Activated naive CD4-positive, alpha-beta T cell treated with anti-CD3 and anti-CD28 coated beads, Interleukin-2, amount 50 U/mL, for 24 hours (primary cell): ENCODE results near the gene CPB1.

Source experiments
- H3K27ac Mint-ChIP-seq: one replicate; pipeline ENCODE4 v1.8.0; 2021; ENCODE audit warnings: mild to moderate bottlenecking, mixed read lengths
- H3K27me3 Mint-ChIP-seq: one replicate; pipeline ENCODE4 v1.8.0; 2021; ENCODE audit warnings: mixed read lengths
- H3K36me3 Mint-ChIP-seq: one replicate; pipeline ENCODE4 v1.8.0; 2021; ENCODE audit warnings: mixed read lengths
- H3K4me1 Mint-ChIP-seq: one replicate; pipeline ENCODE4 v1.8.0; 2021; ENCODE audit warnings: mixed read lengths
- H3K4me3 Mint-ChIP-seq: one replicate; pipeline ENCODE4 v1.8.0; 2021; ENCODE audit warnings: mild to moderate bottlenecking, mixed read lengths
- H3K9me3 Mint-ChIP-seq: one replicate; pipeline ENCODE4 v1.8.0; 2021; ENCODE audit warnings: mixed read lengths

Gene CPB1

GRCh38 chr3:148816981-148817525, 10.6 kb upstream of the CPB1 start:
- Mint-ChIP-seq H3K4me3 (no peak overlapping the region), H3K4me1 (no peaks in the 10 kb centered on the region), H3K27ac (no peak overlapping the region), H3K9me3 (no peaks in the 10 kb centered on the region), H3K27me3 (no peaks in the 10 kb centered on the region), H3K36me3 (no peaks in the 10 kb centered on the region)

- Mint-ChIP-seq H3K4me3 (no peak overlapping the region), H3K9me3 (peaks cover 5% of the 10 kb centered on the region), H3K4me1 (no peaks in the 10 kb centered on the region), H3K27ac (no peak overlapping the region), H3K27me3 (no peaks in the 10 kb centered on the region), H3K36me3 (no peaks in the 10 kb centered on the region)
These were observed 7.0 kb upstream of the CPB1 start for GRCh38 chr3:148820361-148821245.

DNA sequence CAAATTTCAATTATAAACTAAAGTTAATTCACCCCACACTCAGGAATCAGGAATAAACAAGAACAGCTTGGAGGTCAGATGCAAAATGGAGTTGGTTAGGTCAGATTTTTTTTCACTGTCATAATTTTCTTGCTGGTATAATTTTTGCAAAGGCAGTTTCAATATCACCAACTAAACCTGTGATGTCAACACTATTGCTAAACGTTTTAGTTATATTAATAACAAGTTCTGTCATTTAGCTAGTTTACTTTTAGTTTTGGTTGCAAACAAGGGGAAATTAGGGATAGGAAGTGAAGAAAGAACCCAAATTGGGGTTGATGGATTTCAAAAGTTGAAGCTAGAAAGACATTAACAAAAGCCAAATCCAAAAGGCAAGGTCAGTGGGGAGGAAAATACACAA, 4.6 kb upstream of the CPB1 start:
- Mint-ChIP-seq H3K27me3 (no peaks in the 10 kb centered on the region), H3K36me3 (no peaks in the 10 kb centered on the region), H3K27ac (no peak overlapping the region), H3K9me3 (peaks cover 5% of the 10 kb centered on the region), H3K4me1 (no peaks in the 10 kb centered on the region), H3K4me3 (no peak overlapping the region)

GRCh38 chr3:148825476-148825875, 2.1 kb upstream of the CPB1 start:
- no peaks in the 10 kb centered on the region for H3K4me1 Mint-ChIP-seq
- no peak overlapping the region for H3K4me3 Mint-ChIP-seq
- H3K9me3 Mint-ChIP-seq: peaks cover 5% of the 10 kb centered on the region
- no peaks in the 10 kb centered on the region for H3K27me3 Mint-ChIP-seq
- no peaks in the 10 kb centered on the region for H3K36me3 Mint-ChIP-seq
- H3K27ac Mint-ChIP-seq: no peak overlapping the region

GRCh38 chr3:148828136-148828690, 602 bp downstream of the CPB1 start:
- Mint-ChIP-seq H3K36me3 (no peaks in the 10 kb centered on the region), H3K9me3 (no peaks in the 10 kb centered on the region), H3K27me3 (no peaks in the 10 kb centered on the region), H3K4me1 (no peaks in the 10 kb centered on the region), H3K4me3 (no peak overlapping the region), H3K27ac (no peak overlapping the region)

GRCh38 chr3:148829926-148830325, 2.3 kb downstream of the CPB1 start:
- Mint-ChIP-seq H3K36me3 (no peaks in the 10 kb centered on the region), H3K9me3 (no peaks in the 10 kb centered on the region), H3K27me3 (peaks cover 3% of the 10 kb centered on the region), H3K4me1 (no peaks in the 10 kb centered on the region), H3K27ac (no peak overlapping the region), H3K4me3 (no peak overlapping the region)

GRCh38 chr3:148833223-148833622, 5.6 kb downstream of the CPB1 start:
- Mint-ChIP-seq H3K27ac (no peak overlapping the region), H3K9me3 (no peaks in the 10 kb centered on the region), H3K27me3 (peaks cover 3% of the 10 kb centered on the region), H3K36me3 (no peaks in the 10 kb centered on the region), H3K4me1 (no peaks in the 10 kb centered on the region), H3K4me3 (no peak overlapping the region)

- H3K9me3 Mint-ChIP-seq: no peaks in the 10 kb centered on the region
- H3K27me3 Mint-ChIP-seq: peaks cover 6% of the 10 kb centered on the region
- H3K4me3 Mint-ChIP-seq: no peak overlapping the region
- H3K27ac Mint-ChIP-seq: no peak overlapping the region
- no peaks in the 10 kb centered on the region for H3K36me3 Mint-ChIP-seq
- H3K4me1 Mint-ChIP-seq: no peaks in the 10 kb centered on the region
These were observed 12.2 kb downstream of the CPB1 start for GRCh38 chr3:148839805-148840204.

- H3K4me1 Mint-ChIP-seq: no peaks in the 10 kb centered on the region
- H3K27ac Mint-ChIP-seq: no peak overlapping the region
- no peaks in the 10 kb centered on the region for H3K9me3 Mint-ChIP-seq
- H3K36me3 Mint-ChIP-seq: no peaks in the 10 kb centered on the region
- peaks cover 7% of the 10 kb centered on the region for H3K27me3 Mint-ChIP-seq
- no peak overlapping the region for H3K4me3 Mint-ChIP-seq
These were observed 12.8 kb downstream of the CPB1 start for GRCh38 chr3:148840451-148840850.

DNA sequence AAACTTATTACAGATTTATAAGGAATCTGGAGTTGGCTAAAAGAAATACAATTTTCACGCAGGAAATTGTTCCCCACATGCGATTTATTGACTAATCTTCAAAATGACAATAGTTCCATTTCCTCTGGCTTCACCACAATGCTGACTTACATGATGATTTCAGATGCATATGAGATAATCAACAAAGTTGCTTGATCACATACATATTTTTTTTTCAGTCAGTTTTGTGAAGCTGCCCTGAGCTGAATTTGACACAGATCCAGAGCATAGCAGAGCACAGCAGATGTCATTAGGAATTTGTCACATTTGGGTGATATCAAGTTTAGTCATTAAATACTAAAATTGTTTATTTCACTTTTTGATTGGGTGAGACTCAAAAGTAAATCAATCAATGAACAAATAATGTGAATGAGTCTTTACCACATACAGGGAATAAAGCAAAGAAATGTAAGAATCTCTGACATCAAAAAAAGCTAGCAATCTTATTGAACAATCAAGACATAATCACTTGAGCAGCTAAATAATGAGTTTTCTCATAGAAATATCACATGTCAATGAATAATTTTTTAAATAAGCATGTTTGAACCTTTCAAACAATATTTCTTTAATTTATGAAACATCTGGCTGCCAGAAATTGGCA, 18.3 kb downstream of the CPB1 start:
- Mint-ChIP-seq H3K9me3 (no peaks in the 10 kb centered on the region), H3K27me3 (peaks cover 6% of the 10 kb centered on the region), H3K27ac (no peak overlapping the region), H3K4me3 (no peak overlapping the region), H3K36me3 (no peaks in the 10 kb centered on the region), H3K4me1 (no peaks in the 10 kb centered on the region)

DNA sequence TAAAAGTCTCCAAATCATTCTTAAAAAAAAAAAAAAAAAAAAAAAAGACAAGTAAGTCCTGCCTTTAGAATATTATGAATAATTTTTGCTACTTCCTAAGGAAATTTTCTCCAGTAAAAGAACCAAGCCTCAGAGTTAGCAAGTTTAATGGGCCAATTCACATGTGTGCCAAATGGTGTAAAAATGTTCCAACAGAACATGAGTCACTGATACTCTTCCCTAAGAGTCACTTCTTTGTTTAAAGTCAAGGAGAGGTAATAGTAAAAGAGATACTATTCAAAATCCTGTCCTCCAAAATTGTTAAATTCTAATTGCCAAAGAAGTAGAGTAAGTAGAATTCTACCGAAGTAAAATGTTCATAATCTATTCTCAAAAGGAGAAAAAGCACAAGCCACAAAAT, 19.7 kb downstream of the CPB1 start:
- Mint-ChIP-seq H3K27me3 (peaks cover 4% of the 10 kb centered on the region), H3K36me3 (no peaks in the 10 kb centered on the region), H3K4me3 (no peak overlapping the region), H3K9me3 (no peaks in the 10 kb centered on the region), H3K4me1 (no peaks in the 10 kb centered on the region), H3K27ac (no peak overlapping the region)

DNA sequence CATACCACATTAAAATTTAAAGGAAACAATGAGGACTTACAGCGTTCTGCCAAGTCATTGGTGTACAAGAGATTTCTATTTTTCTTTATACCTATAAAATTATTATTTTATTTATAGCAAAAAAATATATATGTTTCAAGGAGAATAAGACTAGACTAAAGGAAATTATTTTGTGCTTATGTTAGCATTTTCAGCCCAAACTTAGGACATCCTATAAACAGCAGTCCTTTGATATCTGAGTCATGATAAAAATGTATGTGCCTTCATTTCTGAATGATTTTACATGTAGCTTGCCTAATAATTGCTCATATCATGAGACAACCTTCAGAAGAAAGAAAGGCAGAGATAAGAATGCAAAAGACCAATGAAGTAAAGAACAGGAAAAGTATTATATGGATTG, 20.8 kb downstream of the CPB1 start:
- no peak overlapping the region for H3K27ac Mint-ChIP-seq
- H3K9me3 Mint-ChIP-seq: no peaks in the 10 kb centered on the region
- H3K4me1 Mint-ChIP-seq: no peaks in the 10 kb centered on the region
- H3K27me3 Mint-ChIP-seq: peaks cover 4% of the 10 kb centered on the region
- no peaks in the 10 kb centered on the region for H3K36me3 Mint-ChIP-seq
- no peak overlapping the region for H3K4me3 Mint-ChIP-seq

- Mint-ChIP-seq H3K27ac (no peak overlapping the region), H3K4me3 (no peak overlapping the region), H3K36me3 (no peaks in the 10 kb centered on the region), H3K27me3 (peaks cover 5% of the 10 kb centered on the region), H3K9me3 (no peaks in the 10 kb centered on the region), H3K4me1 (no peaks in the 10 kb centered on the region)
These were observed 24.8 kb downstream of the CPB1 start for GRCh38 chr3:148852271-148852992.

GRCh38 chr3:148853076-148853475, 25.5 kb downstream of the CPB1 start:
- Mint-ChIP-seq H3K27me3 (peaks cover 5% of the 10 kb centered on the region), H3K4me1 (no peaks in the 10 kb centered on the region), H3K27ac (no peak overlapping the region), H3K9me3 (no peaks in the 10 kb centered on the region), H3K36me3 (no peaks in the 10 kb centered on the region), H3K4me3 (no peak overlapping the region)

- H3K9me3 Mint-ChIP-seq: no peaks in the 10 kb centered on the region
- H3K27ac Mint-ChIP-seq: no peak overlapping the region
- H3K4me3 Mint-ChIP-seq: no peak overlapping the region
- H3K36me3 Mint-ChIP-seq: no peaks in the 10 kb centered on the region
- no peaks in the 10 kb centered on the region for H3K4me1 Mint-ChIP-seq
- H3K27me3 Mint-ChIP-seq: peaks cover 5% of the 10 kb centered on the region
These were observed 26.4 kb downstream of the CPB1 start for GRCh38 chr3:148854061-148854460.
